ENCODE measurements around the gene PDE4A.

- TF ChIP-seq, protein P1, sequence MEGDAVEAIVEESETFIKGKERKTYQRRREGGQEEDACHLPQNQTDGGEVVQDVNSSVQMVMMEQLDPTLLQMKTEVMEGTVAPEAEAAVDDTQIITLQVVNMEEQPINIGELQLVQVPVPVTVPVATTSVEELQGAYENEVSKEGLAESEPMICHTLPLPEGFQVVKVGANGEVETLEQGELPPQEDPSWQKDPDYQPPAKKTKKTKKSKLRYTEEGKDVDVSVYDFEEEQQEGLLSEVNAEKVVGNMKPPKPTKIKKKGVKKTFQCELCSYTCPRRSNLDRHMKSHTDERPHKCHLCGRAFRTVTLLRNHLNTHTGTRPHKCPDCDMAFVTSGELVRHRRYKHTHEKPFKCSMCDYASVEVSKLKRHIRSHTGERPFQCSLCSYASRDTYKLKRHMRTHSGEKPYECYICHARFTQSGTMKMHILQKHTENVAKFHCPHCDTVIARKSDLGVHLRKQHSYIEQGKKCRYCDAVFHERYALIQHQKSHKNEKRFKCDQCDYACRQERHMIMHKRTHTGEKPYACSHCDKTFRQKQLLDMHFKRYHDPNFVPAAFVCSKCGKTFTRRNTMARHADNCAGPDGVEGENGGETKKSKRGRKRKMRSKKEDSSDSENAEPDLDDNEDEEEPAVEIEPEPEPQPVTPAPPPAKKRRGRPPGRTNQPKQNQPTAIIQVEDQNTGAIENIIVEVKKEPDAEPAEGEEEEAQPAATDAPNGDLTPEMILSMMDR (IDR thresholded peaks at IDR 0.05), result no peak
- TF ChIP-seq POLR2A (IDR thresholded peaks at IDR 0.05), result no peak
Observed at GRCh38 chr19:10508707-10509106, 88.4 kb downstream of the PDE4A start.
